ENCODE measurements around the gene CNTNAP2. TPM values are rescaled to one million over a fixed set of nuclear protein-coding genes. Genes with fewer than 3 reads are reported as not detected.

Gene CNTNAP2
- total and polyA plus RNA-seq, 2 of the 4 experiments (the other 2 are of a cell fraction): not detected

DNA sequence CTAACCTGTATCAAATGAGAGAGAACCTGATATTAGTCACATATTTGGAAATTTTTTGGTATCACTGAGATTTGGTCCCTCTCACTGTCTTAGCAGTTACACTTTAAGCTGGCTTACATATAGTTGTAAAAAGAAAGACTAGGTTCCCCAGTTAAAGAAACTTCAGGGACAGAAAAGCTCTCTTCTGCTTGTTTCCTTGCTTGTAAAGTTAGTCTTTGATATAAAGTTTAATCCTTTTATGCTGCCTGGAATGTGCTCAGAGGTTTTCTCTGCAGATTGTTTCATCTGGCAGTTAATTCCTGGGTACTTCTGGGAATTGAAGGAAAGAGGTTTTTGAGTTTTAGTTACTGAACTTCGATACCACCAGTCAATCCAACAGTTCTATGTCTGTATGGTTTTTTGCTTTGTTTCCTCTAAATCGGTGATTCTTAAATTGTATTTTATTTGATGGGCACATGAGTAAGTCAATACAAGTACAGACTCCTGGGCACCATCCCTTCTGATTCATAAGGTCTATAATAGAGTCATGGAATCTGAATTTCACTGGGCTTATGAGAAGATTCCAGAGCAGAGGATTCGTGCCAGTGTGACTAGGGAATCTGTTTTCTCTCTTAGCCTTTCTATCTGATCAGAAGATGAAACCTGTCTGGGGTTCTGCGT, 1393.1 kb downstream of the CNTNAP2 start (continued):
- no peak for TF ChIP-seq MAFK (IDR thresholded peaks at IDR 0.05; ENCODE audit: low read depth, low read length)

DNA sequence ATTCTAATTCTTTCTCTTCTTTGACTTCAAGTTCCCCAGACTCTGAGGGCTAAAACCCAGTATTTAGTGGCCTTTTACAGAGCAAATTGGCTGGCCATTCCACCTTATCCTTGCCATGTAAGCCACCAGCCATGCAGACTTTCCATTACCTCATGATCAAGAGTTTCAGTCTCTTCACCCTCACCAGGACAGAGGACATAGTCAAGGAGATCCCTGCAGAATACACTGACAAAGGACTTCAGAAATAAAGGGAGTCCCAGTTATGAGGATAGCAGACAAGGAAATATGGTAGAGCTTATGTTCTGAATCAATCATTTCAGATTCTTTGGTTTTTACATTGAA, 1393.6 kb downstream of the CNTNAP2 start:
- Histone ChIP-seq H3K27me3 (ENCODE audit: control insufficient read depth, insufficient read depth, low read length) (no peaks in the 10 kb centered on the region), H4K20me1 (ENCODE audit: insufficient read depth, low read length) (no peaks in the 10 kb centered on the region), H2AFZ (replicated peaks; ENCODE audit: low read length, poor library complexity) (peak overlapping the region; percentile 78), H4K5ac (ENCODE audit: low read depth, low read length) (peak overlapping the region; percentile 75; the same call in 1 of the 2 replicates), H4K91ac (ENCODE audit: insufficient read depth, low read depth, low read length) (peak overlapping the region; percentile 47), H2BK120ac (ENCODE audit: low read depth, low read length) (peak overlapping the region; percentile 90), H3K27ac (ENCODE audit: insufficient read depth, low read length) (peak overlapping the region; percentile 59), H3K14ac (replicated peaks; ENCODE audit: low read depth, low read length) (peak overlapping the region; percentile 95), H3K9me1 (ENCODE audit: insufficient read depth, low read length) (no peaks in the 10 kb centered on the region), H2BK20ac (ENCODE audit: low read depth, low read length) (peak overlapping the region; percentile 98), H2AK9ac (replicated peaks; ENCODE audit: low read depth, low read length, poor library complexity) (no peak overlapping the region), H2AK5ac (ENCODE audit: low read depth, low read length) (peak overlapping the region; percentile 85), H3K9ac (ENCODE audit: low read depth, low read length) (no peak overlapping the region), H3K36me3 (ENCODE audit: control insufficient read depth, insufficient read depth, low read length) (no peaks in the 10 kb centered on the region), H2BK15ac (ENCODE audit: low read depth, low read length) (peak overlapping the region; percentile 98; the same call in 2 of the 3 replicates), H3K56ac (ENCODE audit: extremely low read depth, insufficient read depth, low read length) (0 out of 2 replicates have a peak overlapping the region, but pooled peaks have one; percentile 11), H3K79me1 (ENCODE audit: low read depth in 1 of 2, low read length in 2 of 2) (no peaks in the 10 kb centered on the region), H4K8ac (ENCODE audit: low read depth in 2 of 2, low read length in 2 of 2) (peak overlapping the region; percentile 77 to 93), H3K4me1 (ENCODE audit: control insufficient read depth, insufficient read depth, low read length) (peaks cover 8% of the 10 kb centered on the region), H3K4me2 (ENCODE audit: low read depth, low read length) (peak overlapping the region; percentile 13; the same call in 1 of the 2 replicates), H3K18ac (ENCODE audit: low read depth, low read length) (peak overlapping the region; percentile 85), H3K4ac (ENCODE audit: low read depth, low read length) (peak overlapping the region; percentile 90), H3K4me3 (ENCODE audit: insufficient read depth, low read depth, low read length) (no peak overlapping the region), H3K23ac (ENCODE audit: low read depth, low read length) (peak overlapping the region; percentile 90), H2BK5ac (ENCODE audit: low read depth, low read length, poor library complexity, severe bottlenecking) (peak overlapping the region; percentile 71), H3K9me3 (ENCODE audit: control insufficient read depth, insufficient read depth, low read length) (no peaks in the 10 kb centered on the region)
- DNase-seq (no peak), ATAC-seq (ENCODE audit: low read depth) (peak; percentile 5; the same call in 1 of the 2 replicates)
- no TSS peak for BruUV-seq (replicated peaks)
- POLR2A ChIA-PET (ENCODE audit: unreplicated experiment): no interaction called here
- TF ChIP-seq BHLHE40 (IDR thresholded peaks at IDR 0.05; ENCODE audit: low read depth, low read length) (no peak), SMC3 (IDR thresholded peaks at IDR 0.05; ENCODE audit: low read depth, low read length) (no peak), FOS (IDR thresholded peaks at IDR 0.05; ENCODE audit: low read depth, low read length) (no peak), MXI1 (IDR thresholded peaks at IDR 0.05; ENCODE audit: borderline replicate concordance, low read depth, low read length) (no peak), CHD1 (IDR thresholded peaks at IDR 0.05; ENCODE audit: low read depth, low read length) (no peak), POLR2A (IDR thresholded peaks at IDR 0.05; ENCODE audit: low read depth, low read length) (no peak), NFE2L2 (IDR thresholded peaks at IDR 0.05; ENCODE audit: low read depth, low read length) (no peak)
- TF ChIP-seq, protein P1, sequence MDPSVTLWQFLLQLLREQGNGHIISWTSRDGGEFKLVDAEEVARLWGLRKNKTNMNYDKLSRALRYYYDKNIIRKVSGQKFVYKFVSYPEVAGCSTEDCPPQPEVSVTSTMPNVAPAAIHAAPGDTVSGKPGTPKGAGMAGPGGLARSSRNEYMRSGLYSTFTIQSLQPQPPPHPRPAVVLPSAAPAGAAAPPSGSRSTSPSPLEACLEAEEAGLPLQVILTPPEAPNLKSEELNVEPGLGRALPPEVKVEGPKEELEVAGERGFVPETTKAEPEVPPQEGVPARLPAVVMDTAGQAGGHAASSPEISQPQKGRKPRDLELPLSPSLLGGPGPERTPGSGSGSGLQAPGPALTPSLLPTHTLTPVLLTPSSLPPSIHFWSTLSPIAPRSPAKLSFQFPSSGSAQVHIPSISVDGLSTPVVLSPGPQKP (IDR thresholded peaks at IDR 0.05; ENCODE audit: borderline replicate concordance, low read depth, low read length): no peak
- TF ChIP-seq, protein P2, sequence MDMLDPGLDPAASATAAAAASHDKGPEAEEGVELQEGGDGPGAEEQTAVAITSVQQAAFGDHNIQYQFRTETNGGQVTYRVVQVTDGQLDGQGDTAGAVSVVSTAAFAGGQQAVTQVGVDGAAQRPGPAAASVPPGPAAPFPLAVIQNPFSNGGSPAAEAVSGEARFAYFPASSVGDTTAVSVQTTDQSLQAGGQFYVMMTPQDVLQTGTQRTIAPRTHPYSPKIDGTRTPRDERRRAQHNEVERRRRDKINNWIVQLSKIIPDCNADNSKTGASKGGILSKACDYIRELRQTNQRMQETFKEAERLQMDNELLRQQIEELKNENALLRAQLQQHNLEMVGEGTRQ (IDR thresholded peaks at IDR 0.05; ENCODE audit: low read depth, low read length): no peak
- TF ChIP-seq, protein P3, sequence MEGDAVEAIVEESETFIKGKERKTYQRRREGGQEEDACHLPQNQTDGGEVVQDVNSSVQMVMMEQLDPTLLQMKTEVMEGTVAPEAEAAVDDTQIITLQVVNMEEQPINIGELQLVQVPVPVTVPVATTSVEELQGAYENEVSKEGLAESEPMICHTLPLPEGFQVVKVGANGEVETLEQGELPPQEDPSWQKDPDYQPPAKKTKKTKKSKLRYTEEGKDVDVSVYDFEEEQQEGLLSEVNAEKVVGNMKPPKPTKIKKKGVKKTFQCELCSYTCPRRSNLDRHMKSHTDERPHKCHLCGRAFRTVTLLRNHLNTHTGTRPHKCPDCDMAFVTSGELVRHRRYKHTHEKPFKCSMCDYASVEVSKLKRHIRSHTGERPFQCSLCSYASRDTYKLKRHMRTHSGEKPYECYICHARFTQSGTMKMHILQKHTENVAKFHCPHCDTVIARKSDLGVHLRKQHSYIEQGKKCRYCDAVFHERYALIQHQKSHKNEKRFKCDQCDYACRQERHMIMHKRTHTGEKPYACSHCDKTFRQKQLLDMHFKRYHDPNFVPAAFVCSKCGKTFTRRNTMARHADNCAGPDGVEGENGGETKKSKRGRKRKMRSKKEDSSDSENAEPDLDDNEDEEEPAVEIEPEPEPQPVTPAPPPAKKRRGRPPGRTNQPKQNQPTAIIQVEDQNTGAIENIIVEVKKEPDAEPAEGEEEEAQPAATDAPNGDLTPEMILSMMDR (conservative IDR thresholded peaks at IDR 0.05; ENCODE audit: low read depth, low read length): no peak
- dilution Hi-C loops (cut with HindIII; ENCODE audit: low sequenced_read_pairs, unreplicated experiment) (no loop called here), intact Hi-C loops (cut with micrococcal nuclease) (no loop called here), in situ Hi-C loops (cut with MboI; ENCODE audit: low sequenced_read_pairs) (no loop called here)
- CTCF ChIA-PET: no interaction called here
